Occipital lobe (tissue), 2 donors: ENCODE measurements around the gene C1orf159. TPM values are rescaled to one million over a fixed set of nuclear protein-coding genes. Genes with fewer than 3 reads are reported as not detected.
"Not testable (repeated sequence)": the region's sequence is repeated elsewhere in the genome, so short reads cannot be mapped to it uniquely, and the experiment has no call there.

Source experiments
- DNase-seq: peaks from one replicate; lab custom pipeline; 2025; lab: John Stamatoyannopoulos, UW
- total RNA-seq: library from RNA; depleted of rRNA; stranded (reverse); fragments of >200 nt; gene quantifications from one replicate; pipeline ENCODE4 v1.2.3, GENCODE V29; 2014

The C1orf159 gene
- total RNA-seq, 1 donor from 2014 or later = 5.5 TPM

DNA sequence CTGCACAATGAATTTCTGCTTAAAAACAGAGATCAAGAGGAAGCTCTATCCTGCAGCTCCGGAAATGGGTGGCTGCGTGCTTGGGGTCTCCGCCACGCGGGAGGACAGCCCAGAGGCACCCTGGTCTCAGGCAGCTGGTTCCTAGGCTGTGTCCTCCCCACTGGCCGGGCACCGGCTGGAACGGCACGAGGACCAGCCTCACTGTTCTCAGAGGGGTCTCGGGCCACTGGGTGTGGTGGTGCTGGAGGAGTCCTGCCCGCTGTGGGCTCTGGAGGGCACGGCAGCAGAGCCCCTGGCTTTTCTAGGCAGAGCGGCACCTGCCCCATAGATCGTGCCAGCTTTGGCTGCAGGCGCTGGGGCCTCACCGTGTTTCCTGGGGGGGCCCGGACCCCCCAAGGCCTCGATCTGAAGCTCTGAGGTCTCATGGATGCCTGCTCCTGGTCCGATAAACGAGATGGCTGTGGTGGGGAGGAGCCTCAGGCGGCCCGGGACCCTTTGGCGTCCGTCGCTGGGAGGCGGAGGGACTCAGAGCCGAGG is 33.6 kb downstream of the C1orf159 start:
- DNase-seq = no peak

DNA sequence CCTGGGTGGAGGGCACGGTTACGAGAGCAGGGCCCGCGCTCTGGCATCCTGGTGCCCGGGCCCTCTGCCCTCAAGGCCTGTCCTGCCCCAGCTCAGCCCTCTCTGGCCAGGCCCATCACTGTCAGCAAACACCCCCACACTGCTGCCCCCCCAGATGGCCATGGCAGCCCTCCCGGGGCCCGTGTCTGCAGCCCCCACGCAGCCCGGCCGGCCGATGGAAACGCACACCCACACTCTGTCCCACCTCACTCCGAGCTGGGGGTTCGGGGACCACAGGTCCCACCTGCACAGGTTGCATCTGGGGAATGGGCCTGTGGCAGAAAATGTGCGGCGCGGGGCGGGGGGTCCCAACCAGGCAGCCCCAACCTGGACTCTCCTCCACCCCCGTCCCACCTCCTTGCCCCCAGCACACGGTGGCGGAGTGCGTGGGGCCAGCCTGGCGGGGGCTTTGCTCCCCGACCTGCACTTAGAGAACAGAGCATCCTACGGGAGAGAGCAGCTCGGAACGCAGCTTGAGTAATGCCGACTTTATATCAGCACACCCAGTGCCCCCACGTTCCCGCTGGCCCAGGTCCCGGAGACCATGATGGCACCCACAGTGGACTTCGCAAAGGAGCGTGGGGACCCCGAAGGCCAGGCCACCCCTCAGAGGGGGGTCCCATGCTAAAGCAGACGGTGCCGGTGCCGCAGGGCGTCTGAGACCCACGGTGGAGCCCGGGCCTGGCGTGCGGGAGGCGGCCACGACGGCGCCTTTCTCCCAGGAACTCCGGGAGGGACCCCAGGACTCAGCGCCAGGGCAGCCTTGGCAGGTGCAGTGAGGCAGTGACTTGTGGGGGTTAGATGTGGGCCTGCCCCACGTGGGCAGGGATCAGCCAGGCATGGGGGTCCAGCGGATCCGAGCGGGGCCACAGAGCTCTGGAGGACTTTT is 34.3 kb downstream of the C1orf159 start:
- DNase-seq = no peak

DNA sequence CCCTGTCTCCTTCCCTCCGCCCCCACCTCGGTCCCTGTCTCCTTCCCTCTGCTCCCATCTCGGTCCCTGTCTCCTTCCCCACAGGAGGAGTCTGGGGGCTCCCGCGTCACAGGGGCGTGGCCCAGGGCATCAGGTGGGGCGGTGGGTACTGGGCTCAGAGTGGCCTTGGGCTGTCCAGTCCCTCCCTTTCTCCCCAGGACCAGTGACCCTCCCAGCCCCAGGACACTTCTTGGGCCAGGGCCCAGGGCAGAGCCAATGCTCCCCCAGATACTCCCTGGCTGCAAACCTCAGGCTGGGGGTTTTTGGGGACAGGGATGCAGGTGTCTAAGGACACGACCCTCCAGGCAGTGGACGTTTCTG is 35.0 kb downstream of the C1orf159 start:
- DNase-seq = no peak

DNA sequence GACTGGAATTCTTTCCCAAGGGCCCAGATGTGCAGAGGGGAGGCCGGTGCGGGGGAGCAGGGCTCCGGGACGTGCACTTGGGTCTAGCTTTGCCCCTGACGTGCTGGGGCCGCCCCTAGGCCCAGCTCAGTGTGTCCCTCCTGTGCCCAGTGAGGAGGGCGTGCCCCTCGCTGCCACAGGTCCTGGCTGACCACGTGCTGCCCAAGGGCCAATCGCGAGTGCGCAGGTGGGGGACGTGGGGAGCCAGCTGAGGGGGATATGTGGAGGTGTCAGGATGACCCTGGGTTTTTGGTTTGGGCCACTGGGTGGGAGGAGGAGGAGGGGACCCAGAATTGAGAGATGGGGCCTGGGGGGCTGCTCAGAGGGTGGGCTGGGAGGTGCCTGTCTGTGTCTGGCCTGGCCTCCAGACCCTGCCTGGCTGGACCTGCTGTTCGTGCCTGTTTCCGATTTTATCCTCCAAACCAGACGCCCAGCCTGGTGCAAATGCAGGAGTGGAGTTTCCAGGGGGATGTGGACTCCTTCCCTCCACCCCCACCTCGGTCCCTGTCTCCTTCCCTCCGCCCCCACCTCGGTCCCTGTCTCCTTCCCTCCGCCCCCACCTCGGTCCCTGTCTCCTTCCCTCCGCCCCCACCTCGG is 35.6 kb downstream of the C1orf159 start:
- DNase-seq = no peak

DNA sequence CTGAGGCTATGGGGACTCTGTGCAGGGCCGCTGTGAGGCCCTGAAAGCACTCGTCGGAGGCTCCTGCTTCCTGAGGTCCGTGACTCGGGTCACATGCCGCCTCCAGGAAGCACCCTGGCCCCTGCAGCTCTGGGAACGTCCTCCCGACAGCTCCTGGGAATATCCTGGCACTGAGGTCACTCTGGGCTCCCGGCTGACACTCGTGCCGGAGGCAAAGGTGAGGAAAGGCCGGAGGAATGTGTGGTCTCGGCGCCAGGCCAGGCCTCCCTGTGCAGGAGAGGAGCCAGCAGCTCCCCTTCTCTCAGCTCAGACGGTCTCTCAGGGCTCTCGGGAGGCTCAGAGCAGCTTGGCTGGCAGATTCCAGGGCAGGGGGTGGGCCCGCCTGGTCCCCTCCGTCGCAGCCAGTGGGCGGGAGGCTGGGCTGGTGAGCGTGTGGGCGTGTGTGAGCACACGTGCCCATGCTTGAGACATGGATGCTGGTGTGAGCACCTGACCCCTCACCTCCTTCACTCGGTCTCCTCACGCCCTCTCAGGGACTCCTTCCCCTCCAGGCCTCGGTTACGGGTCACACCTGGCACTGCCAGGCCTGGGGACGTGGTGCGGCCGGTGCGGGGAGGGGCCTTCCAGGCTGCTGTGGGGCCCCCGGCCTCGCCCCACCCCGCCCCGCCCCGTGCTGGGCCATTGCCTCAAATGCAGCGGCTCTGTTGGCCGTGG is 36.3 kb downstream of the C1orf159 start:
- no peak for DNase-seq

DNA sequence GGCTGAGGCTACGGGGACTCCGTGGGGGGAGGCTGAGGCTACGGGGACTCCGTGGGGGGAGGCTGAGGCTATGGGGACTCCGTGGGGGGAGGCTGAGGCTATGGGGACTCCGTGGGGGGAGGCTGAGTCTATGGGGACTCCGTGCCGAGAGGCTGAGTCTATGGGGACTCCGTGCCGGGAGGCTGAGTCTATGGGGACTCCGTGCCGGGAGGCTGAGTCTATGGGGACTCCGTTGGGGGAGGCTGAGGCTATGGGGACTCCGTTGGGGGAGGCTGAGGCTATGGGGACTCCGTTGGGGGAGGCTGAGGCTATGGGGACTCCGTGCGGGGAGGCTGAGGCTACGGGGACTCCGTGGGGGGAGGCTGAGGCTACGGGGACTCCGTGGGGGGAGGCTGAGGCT is 38.5 kb downstream of the C1orf159 start:
- not testable (repeated sequence) for DNase-seq

DNA sequence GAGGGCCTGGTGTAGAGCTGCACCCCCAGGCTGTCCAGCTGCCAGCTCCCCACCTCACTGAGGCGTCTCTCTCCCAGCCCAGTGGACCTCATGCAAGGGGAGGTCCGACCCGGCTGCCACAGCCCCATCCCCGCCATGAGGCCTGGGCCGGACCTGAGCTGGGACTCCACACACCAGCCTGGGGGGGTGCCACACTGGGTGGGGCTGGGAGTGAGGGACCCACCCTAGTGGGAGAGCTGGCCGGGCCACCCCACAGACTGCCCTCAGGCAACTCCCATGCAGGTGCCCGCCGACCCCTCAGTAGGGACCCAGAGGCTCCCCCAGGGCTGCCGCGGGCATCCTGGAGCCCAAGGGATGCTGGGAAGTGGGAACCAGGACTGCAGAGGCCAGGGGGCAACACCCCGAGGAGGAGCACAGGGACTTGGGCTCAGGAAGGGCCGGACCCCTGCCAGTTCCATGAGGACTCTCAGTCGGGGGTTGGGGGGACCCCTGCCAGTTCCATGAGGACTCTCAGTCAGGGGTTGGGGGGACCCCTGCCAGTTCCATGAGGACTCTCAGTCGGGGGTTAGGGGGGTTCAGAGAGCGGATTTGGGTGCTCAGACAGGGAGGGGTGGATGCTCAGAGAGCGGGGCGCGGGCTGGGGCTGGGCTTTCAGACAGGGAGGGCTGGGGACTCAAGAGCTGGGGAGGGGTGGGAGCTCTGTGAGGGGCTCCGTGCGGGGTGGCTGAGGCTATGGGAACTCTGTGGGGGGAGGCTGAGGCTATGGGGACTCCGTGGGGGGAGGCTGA is 40.5 kb downstream of the C1orf159 start:
- DNase-seq = no peak

DNA sequence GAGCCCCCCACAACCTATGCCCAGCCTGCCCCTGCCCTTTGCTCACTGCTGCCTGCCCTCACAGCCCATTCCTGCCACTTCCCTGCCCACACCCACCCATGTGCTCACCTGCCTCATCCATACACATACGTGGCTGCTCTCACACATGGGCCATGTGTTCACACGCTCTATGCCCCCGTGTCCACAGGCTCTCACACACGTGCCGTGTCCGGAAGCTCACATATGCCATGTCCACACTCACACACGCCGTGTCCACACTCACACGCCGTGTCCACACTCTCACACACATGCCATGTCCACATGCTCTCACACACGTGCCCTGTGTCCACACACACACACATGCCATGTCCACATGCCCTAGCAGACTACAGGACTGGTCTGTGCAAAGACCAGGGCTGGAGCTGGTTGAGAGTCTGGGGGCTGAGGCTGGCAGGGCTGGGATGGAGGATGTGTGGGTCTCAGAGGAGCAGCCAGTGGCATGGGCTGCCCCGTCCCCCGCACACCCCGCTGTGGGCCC is 41.2 kb downstream of the C1orf159 start:
- no peak for DNase-seq

DNA sequence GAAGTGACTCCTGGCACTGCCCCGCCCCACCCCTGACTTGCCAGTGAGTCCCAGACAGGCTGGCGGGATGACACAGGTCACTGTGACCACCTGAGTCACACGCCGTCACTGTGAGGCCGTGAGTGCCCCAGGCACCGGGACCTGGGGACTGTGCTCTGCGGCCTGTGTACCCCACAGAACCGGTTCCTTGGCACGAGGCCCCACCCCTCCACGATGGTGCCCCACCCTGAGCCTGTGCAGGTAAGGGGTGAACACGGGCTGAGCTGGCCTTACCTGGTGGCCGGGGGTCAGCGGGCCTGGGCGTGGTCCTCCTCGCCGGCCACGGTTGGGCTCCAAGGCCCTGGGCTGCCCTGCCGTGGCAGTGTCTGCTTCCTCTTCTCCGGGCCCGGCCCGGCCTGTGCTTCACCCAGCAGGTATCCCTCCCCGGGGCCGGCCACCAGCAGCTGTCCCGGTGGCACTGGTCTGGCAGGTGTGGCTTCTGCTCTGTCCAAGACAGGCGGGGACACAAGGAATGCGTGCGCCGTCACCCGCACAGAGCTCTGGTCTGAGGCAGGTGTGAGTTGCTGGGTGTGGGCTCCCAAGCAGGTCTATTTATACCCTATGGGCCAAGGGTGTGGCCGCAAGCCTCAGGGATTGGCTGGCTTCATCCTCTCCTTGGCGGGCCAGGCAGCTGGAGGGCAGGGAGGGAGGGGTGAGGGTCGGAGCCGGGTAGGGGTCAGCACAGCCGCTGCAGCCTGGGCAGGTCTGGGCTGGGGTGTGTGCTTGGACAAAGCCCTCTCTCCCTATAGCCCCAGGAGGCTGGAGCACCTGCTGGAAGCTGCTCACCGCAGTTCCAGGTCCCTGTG is 41.9 kb downstream of the C1orf159 start, which contains the start of gene RNF223:
Gene RNF223, minus strand, starts transcription at position 564 of the 845 bp plus-strand sequence. CDS start 1,740 bp downstream, outside the sequence.
- no peak for DNase-seq

DNA sequence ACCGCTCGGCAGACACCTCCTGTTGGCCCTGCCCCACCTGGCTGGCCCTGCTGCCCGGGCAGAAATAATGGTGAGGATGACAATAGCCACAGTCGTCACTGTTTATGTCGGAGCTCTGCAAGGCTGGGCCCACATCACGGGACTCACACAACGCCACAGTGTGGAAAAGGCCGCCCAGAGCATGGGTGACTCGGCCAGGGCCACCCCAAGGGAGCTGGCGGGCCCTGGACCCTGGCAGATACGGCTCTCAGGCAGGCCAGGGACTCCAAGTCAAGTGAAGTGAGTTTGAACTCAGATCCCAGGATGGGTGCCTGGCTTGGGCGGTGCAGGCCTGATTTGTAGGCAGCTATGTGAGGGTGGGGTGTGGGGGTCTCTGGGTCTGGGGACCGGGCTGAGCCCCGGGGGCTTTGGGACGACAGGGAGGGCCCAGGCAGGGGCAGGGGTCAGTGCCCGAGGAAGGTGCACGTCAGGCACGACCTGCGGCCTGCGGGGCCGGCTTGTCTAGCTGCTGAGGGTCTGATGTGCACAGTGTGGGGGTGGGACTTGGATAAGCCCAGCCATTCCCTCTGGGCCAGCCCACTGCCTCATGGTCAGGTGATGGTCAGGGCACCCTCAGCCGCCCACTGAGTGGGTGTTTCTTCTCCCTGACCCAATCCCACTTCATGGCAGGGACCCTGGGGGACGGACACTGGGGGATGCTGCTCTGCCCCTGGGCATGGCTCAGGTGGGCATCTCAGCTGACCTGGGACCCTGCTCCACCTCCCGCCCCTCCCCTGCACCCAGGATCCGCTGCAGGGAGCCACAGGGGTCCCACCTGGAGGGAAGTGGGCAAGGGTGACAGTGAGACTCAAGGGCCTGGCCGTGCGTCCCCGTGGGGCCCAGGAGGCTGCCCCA is 42.8 kb downstream of the C1orf159 start:
- DNase-seq = no peak

DNA sequence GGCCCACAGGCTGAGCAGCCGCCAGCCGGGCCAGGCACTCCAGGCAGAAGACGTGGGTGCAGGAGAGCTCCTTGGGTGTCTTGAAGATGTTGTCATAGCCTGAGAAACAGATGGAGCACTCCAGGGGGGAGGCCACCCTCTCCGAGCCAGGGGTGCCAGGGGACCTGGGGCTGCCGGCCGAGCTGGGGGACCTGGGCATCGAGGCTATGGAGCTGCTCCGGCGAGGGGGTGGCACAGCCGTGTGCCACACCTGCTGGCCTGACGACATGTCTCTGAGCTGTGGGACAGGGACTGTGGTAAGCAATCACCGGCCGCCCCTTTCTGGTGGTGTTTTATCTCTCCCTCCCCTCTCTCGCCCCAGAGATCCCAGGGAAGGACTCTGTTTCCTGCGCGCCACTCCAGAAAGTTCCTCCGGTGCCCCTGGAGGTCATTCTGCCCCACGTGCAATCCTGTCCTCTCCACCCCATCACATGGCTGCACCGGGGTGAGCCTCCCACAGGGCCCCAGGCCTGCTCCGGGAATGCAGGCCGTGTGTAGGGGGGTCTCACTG is 43.5 kb downstream of the C1orf159 start:
- DNase-seq = no peak

DNA sequence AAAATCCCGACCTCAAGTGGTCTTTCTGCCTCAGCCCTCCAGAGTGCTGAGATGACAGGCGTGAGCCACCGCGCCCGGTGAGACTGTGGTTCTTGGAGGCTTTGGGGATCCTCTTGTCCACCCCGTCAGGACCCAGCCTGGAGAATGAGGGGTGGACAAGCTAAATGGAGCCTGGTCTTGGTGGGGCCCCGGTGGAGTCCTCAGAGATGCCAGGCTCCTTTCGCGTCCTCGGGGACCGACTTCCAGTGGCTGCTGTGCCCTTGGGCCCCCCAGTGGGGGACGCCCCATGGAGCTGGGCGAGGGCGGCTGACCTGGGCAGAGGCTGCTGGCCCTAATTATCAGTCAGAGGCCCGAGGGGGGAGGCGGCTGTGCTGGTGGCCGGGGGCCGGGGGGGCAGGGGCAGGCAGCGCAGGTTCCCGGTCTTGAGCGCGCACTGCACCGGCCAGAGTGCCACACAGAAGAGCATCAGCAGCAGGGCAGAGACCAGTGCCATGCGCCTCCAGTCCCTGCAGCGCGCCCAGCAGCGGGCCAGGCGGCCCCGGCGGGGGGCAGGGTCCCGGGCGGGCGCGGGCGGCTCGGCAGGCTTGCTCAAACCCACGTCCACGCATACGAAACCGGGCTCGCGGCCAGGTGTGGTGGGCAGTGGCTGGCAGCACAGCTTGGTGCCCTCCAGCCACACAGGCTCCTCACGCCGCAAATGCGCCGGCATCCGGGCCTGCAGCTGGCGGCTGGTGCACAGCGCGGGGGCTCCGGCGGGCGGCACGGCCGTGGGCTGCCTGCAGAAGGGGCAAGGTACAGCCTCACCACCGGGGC is 44.2 kb downstream of the C1orf159 start:
- no peak for DNase-seq

DNA sequence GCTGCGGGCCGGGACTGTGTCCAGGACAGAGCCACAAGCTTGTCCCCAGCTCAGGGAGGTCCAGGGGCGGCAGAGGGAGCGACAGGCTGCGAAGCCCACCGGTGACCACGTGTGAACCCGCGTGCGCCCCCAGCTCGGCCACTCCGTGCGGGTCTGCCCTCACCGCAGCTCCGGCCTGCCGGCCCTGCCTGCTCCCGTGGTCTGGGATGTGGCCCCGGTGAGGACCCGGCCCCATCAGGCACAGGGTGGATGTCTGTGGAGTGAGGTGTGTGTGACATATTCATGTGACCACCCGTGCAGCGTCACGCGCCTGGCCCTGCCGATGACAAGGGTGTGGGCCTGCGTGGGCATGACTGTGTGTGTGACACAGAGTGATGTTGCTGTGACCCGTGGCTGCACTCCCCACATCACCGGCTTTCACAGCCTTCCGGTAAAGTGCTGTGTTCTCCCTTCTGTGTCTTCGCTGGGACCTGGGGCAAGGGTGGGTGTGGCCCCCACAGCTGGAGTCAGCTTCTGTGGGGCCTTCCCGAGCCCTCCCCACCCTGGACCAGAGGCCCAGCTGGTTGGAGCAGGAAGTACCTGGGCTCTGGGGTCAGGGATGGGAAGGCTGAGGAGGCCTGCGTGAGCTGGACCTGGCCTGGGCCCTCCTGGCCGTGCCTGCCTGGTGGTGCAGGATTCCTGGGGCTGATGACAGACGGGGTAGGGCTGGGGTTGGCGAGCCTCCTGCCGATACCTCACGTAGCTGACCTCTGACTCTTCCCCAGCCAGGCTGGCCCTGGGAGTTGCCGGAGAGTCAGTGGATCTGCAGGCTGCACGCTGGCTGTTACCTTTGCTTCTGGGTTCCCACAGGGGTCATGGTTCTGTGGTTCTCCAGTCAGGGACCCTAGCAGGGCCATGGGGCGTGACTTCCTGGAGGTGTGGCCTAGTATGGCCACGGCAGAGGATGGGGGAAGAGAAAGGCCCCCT is 45.9 kb downstream of the C1orf159 start:
- DNase-seq = no peak

DNA sequence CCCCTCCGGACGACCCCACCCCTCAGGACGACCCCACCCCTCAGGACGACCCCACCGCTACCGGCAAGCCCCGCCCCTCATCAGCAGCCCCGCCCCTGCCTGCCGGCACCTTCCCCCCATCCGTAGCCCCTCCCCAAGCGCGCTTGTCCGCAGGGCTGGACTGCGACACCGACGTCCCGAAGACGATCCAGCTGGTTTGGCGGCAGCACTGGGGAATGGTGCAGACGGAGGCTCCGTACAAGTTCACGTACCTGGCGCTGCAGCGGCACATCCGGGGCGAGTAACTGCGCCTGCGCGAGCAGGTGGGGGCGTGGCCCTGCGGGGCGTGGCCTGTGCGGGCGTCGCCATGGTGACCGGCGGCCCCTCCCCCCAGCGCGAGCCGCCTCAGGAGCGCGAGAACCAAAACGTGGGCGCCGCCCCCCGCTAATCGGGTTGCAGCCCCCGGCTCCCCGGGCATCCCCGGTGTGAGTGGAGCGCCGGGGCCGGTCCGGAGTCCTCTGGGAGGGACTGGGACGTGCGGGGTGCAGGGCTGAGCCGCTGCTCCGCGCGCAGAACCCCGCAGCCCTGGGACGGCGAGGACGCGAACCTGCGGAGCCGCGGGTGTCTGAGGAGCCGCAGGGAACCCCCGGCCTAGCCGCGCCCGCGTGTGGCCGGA is 46.7 kb downstream of the C1orf159 start:
- no peak for DNase-seq

DNA sequence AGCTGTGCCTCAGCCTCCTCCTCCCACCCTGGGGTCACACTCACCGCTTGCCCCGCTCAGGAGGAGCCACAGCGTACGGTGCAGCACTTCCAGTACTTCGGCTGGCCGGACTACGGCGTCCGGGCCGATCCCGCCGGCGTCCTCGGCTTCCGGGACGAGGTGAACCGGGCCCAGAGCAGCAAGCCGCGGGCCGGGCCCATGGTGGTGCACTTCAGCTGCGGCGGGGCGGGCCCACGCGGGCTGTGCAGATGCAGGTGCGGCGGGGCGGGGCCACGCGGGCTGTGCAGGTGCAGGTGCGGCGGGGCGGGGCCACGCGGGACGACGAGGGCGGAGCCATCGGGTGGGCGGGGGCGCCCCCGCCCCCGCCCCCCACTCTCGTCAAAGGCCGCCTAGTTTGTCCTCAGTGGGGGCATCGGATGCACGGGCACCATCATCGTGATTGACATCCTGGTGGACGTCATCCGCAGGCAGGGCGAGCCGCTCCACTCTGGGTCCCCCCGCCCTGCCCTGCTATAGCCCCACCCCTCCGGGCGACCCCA is 47.3 kb downstream of the C1orf159 start:
- no peak for DNase-seq
